Adipocyte (in vitro differentiated cells): ENCODE results near the gene CBX1.
"Not testable (repeated sequence)": the region's sequence is repeated elsewhere in the genome, so short reads cannot be mapped to it uniquely, and the experiment has no call there.

Experiments used
- DNase-seq: peaks from one replicate; pipeline ENCODE4 v3.0.0-alpha.2; 2015; ENCODE audit warnings: low read depth
- H3K27me3 ChIP-seq: replicated peaks from 2 replicates; pipeline ENCODE4 v1.7.0; 2013; ENCODE audit warnings: mild to moderate bottlenecking, low read length, moderate library complexity; ENCODE audit not compliant: control insufficient read depth, insufficient read depth
- H3K36me3 ChIP-seq: 2 replicates; pipeline ENCODE4 v1.7.0; 2013; ENCODE audit warnings: low read length, mild to moderate bottlenecking, moderate library complexity; ENCODE audit not compliant: control insufficient read depth, insufficient read depth, severe bottlenecking
- H3K4me1 ChIP-seq: 2 replicates; pipeline ENCODE4 v1.7.0; 2013; ENCODE audit warnings: mild to moderate bottlenecking, low read length, moderate library complexity; ENCODE audit not compliant: control insufficient read depth, insufficient read depth
- H3K4me3 ChIP-seq: 2 replicates; pipeline ENCODE4 v1.7.0; 2013; ENCODE audit warnings: mild to moderate bottlenecking, low read length, moderate library complexity
- H3K9ac ChIP-seq: 2 replicates; pipeline ENCODE4 v1.7.0; 2013; ENCODE audit warnings: mild to moderate bottlenecking, low read length, moderate library complexity
- H3K9me3 ChIP-seq: 2 replicates; pipeline ENCODE4 v1.7.0; 2013; ENCODE audit warnings: mild to moderate bottlenecking, low read length, moderate library complexity; ENCODE audit not compliant: control insufficient read depth

CBX1 gene

DNA sequence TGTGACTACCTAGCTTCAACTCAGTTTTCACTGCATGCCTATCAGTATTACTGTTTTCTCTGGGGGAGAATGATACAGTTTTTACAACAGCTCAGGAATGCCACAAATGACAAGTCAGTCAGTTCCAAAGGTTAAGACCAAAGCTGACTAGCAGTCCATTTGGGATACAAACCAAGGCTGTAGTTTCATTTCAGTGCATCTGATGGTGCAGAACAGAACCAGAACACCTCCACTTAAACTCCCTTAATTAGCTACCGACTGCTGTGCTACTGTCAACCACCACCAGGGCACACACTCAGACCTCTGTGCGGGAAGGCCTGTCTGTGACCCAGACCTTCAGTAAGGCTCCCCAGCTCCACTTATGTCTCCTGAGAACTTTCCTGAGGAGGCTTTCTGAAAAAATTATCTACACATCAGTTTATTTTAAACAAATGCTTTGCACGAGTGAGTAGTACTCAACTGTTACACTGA, 32.8 kb downstream of the CBX1 start:
- Histone ChIP-seq H3K9me3 (no peaks in the 10 kb centered on the region), H3K27me3 (no peaks in the 10 kb centered on the region), H3K36me3 (peaks cover 32% of the 10 kb centered on the region), H3K4me3 (peak overlapping the region; percentile 56), H3K4me1 (peaks cover 89% of the 10 kb centered on the region), H3K9ac (peak overlapping the region; percentile 68)
- peak; percentile 57 for DNase-seq

- peak; percentile 35 for DNase-seq
- not testable (repeated sequence) for H3K9me3 ChIP-seq, H3K4me3 ChIP-seq, H3K9ac ChIP-seq, H3K27me3 ChIP-seq
- H3K36me3 ChIP-seq = peaks cover 35% of the 10 kb centered on the region
- peaks cover 88% of the 10 kb centered on the region for H3K4me1 ChIP-seq
Measured at GRCh38 chr17:48067808-48068207, 33.5 kb downstream of the CBX1 start.

DNA sequence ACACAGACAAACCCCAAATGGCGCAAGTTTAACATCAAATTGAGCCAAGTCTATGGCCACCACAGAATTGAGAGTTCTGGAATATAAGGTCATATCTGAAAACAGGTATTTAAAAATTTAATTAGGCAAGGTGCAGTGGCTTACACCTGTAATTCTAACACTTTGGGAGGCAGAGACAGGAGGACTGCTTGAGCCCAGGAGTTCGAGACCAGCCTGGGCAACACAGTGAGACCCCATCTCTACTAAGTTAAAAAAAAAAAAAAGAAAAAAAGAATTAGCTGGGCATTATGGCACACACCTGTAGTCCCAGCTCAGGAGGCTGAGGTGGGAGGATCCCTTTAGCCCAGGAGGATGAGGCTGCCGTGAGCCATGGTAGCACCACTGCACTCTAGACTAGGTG, 34.0 kb downstream of the CBX1 start:
- H3K4me1 ChIP-seq = peaks cover 86% of the 10 kb centered on the region
- no peak overlapping the region for H3K9ac ChIP-seq
- H3K4me3 ChIP-seq = no peak overlapping the region
- no peaks in the 10 kb centered on the region for H3K27me3 ChIP-seq
- no peak for DNase-seq
- H3K36me3 ChIP-seq = peaks cover 40% of the 10 kb centered on the region
- no peaks in the 10 kb centered on the region for H3K9me3 ChIP-seq

DNA sequence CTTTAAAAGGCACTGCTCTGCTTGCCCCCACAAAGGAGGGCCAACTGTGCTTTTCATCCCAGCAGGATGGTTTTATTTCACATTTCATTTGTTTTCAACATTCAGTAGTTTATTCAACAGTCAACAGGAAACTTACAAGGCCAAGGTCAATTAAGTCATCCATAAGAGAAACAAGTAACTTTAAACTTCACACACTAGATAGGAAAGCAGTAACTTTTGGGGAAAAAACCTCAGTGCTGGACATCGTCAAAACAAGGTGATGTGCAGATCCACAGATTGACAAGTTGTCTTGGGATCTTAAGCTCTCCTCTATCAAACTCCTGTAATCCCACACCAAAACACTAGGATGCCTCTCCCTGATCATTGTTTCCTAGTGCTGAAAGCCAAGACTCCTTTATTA, 34.6 kb downstream of the CBX1 start:
- Histone ChIP-seq H3K27me3 (no peaks in the 10 kb centered on the region), H3K9ac (peak overlapping the region; percentile 6), H3K9me3 (no peaks in the 10 kb centered on the region), H3K4me3 (no peak overlapping the region), H3K36me3 (peaks cover 46% of the 10 kb centered on the region), H3K4me1 (peaks cover 80% of the 10 kb centered on the region)
- DNase-seq = no peak

DNA sequence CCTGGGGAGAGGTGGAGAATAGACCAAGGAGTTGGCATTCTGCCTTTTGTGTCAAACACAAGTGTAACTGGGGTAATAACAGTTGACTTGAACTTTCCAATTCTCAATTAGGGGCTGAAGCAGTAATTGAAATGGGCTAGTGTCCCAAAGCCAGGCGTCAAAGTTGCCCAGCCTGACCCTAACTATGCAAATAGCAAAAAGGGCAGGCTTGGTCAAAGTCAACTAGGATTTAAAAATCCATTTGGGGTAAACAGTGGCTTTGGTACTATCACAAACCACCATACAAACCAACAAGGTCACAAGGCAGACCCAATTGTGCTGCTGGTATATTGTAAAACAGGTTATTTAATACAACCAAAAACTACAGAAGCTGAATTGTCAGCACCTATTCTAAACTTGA, 35.1 kb downstream of the CBX1 start:
- Histone ChIP-seq H3K4me1 (peaks cover 76% of the 10 kb centered on the region), H3K9me3 (no peaks in the 10 kb centered on the region), H3K27me3 (no peaks in the 10 kb centered on the region), H3K4me3 (no peak overlapping the region), H3K9ac (no peak overlapping the region), H3K36me3 (peaks cover 48% of the 10 kb centered on the region)
- no peak for DNase-seq

- DNase-seq = no peak
- no peaks in the 10 kb centered on the region for H3K9me3 ChIP-seq
- no peak overlapping the region for H3K4me3 ChIP-seq
- peaks cover 71% of the 10 kb centered on the region for H3K4me1 ChIP-seq
- H3K9ac ChIP-seq = peak overlapping the region; percentile 55
- H3K36me3 ChIP-seq = peaks cover 58% of the 10 kb centered on the region
- H3K27me3 ChIP-seq = no peaks in the 10 kb centered on the region
Measured at GRCh38 chr17:48064638-48065037, 36.6 kb downstream of the CBX1 start.

- Histone ChIP-seq H3K4me3 (no peak overlapping the region), H3K9ac (no peak overlapping the region), H3K4me1 (peaks cover 56% of the 10 kb centered on the region), H3K9me3 (no peaks in the 10 kb centered on the region), H3K27me3 (no peaks in the 10 kb centered on the region), H3K36me3 (peaks cover 78% of the 10 kb centered on the region)
- DNase-seq = no peak
Measured at GRCh38 chr17:48062273-48062672, 39.0 kb downstream of the CBX1 start.

DNA sequence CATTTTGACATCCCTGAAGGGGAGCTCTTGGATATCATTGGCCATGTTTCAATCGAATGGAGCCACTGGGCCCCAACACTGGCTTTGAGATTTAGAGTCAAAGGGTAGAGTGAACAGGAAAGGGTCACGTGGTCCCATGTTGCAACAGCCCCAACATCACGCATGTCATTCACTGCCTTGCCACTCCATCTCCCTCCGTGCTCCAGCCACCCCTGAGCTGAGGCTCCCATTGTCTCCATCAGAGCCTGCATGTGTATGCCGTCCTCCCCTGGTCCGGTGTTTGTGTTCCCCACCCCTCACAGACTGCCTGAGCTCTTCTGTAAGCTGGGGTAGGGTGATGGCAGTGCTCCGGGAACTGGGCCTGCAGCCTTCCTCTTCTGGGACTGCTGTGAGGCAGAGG, 41.0 kb downstream of the CBX1 start:
- Histone ChIP-seq H3K4me3 (peak overlapping the region; percentile 14), H3K36me3 (peaks cover 84% of the 10 kb centered on the region), H3K4me1 (peaks cover 50% of the 10 kb centered on the region), H3K27me3 (no peaks in the 10 kb centered on the region), H3K9ac (peak overlapping the region; percentile 42), H3K9me3 (no peaks in the 10 kb centered on the region)
- no peak for DNase-seq

DNA sequence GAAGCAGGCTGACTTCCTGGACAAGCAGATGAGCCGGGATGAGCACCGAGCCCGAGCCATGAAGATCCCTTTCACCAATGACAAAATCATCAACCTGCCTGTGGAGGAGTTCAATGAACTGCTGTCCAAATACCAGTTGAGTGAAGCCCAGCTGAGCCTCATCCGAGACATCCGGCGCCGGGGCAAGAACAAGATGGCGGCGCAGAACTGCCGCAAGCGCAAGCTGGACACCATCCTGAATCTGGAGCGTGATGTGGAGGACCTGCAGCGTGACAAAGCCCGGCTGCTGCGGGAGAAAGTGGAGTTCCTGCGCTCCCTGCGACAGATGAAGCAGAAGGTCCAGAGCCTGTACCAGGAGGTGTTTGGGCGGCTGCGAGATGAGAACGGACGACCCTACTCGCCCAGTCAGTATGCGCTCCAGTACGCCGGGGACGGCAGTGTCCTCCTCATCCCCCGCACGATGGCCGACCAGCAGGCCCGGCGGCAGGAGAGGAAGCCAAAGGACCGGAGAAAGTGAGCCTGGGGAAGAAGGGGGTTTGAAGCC, 42.1 kb downstream of the CBX1 start:
- no peak overlapping the region for H3K4me3 ChIP-seq
- no peaks in the 10 kb centered on the region for H3K27me3 ChIP-seq
- peaks cover 43% of the 10 kb centered on the region for H3K4me1 ChIP-seq
- H3K36me3 ChIP-seq = peaks cover 74% of the 10 kb centered on the region
- DNase-seq = no peak
- no peaks in the 10 kb centered on the region for H3K9me3 ChIP-seq
- H3K9ac ChIP-seq = peak overlapping the region; percentile 69

DNA sequence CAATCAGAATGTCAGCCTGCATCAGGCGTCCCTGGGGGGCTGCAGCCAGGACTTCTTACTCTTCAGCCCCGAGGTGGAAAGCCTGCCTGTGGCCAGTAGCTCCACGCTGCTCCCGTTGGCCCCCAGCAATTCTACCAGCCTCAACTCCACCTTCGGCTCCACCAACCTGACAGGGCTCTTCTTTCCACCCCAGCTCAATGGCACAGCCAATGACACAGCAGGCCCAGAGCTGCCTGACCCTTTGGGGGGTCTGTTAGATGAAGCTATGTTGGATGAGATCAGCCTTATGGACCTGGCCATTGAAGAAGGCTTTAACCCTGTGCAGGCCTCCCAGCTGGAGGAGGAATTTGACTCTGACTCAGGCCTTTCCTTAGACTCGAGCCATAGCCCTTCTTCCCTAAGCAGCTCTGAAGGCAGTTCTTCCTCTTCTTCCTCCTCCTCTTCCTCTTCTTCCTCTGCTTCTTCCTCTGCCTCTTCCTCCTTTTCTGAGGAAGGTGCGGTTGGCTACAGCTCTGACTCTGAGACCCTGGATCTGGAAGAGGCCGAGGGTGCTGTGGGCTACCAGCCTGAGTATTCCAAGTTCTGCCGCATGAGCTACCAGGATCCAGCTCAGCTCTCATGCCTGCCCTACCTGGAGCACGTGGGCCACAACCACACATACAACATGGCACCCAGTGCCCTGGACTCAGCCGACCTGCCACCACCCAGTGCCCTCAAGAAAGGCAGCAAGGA, 42.7 kb downstream of the CBX1 start:
- H3K9me3 ChIP-seq = no peaks in the 10 kb centered on the region
- H3K4me1 ChIP-seq = peaks cover 44% of the 10 kb centered on the region
- no peak overlapping the region for H3K9ac ChIP-seq
- no peaks in the 10 kb centered on the region for H3K27me3 ChIP-seq
- no peak overlapping the region for H3K4me3 ChIP-seq
- H3K36me3 ChIP-seq = peaks cover 72% of the 10 kb centered on the region
- DNase-seq = no peak

DNA sequence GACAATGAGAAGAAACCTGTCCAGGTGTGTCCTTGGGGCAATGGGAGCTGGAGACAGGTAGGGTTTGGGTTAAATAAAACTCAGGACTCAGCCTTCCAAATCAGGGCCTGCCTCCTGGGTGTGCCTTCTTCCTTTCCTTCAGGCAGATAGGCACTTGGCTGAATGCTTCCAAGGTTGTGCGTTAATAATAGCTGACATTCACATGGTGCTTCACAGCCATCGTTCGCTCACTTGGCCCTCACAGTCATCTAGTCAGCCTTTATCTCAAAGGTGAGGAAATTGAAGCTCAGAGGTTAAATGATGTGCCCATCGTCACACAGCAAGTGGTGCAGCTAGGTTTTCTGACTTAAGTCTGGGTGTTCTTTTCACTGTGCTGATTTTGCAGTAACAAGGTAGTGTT, 43.7 kb downstream of the CBX1 start:
- Histone ChIP-seq H3K4me1 (peaks cover 47% of the 10 kb centered on the region), H3K9me3 (no peaks in the 10 kb centered on the region), H3K36me3 (peaks cover 62% of the 10 kb centered on the region), H3K27me3 (no peaks in the 10 kb centered on the region), H3K4me3 (no peak overlapping the region), H3K9ac (peak overlapping the region; percentile 99)
- DNase-seq = no peak
